Stimulated activated CD8-positive, alpha-beta memory T cell treated with anti-CD3 and anti-CD28 coated beads, Interleukin-4, amount 100 ng/mL, for 24 hours (primary cell): Measurements from ENCODE around the gene FTHL17.

Source experiments
- DNase-seq: peaks from one replicate; pipeline ENCODE4 v3.0.0-alpha.2; 2020; ENCODE audit warnings: low read depth

The FTHL17 gene

DNA sequence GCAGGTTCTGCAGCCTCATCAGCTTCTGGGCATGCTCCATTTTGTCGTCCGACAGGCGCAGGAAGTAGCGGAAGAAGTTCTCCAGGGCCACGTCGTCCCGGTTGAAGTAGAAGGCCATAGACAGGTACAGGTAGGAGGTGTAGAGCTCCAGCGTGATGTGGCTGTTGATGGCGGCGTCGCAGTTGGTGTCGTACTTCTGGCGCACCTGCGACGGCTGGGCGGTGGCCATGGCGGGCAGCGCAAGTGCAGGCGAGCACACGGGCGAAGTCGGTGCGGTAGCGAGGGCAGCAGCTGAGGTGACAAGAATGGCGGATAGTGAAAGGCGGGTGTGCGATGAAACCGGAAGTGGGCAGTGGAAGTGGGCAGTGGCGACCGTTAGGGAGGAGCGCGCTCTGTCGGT is at the start of gene FTHL17:
FTHL17 (minus strand) TSS at position 317 of the 400 bp plus-strand sequence; CDS start at position 229, 88 bp downstream.
- DNase-seq, result no peak

GRCh38 chrX:31117266-31117665 is 45.4 kb upstream of the FTHL17 start:
- no peak for DNase-seq

- no peak for DNase-seq
Measured at GRCh38 chrX:31115398-31115797, 43.6 kb upstream of the FTHL17 start.

- no peak for DNase-seq
Measured at GRCh38 chrX:31114858-31115257, 43.0 kb upstream of the FTHL17 start.

DNA sequence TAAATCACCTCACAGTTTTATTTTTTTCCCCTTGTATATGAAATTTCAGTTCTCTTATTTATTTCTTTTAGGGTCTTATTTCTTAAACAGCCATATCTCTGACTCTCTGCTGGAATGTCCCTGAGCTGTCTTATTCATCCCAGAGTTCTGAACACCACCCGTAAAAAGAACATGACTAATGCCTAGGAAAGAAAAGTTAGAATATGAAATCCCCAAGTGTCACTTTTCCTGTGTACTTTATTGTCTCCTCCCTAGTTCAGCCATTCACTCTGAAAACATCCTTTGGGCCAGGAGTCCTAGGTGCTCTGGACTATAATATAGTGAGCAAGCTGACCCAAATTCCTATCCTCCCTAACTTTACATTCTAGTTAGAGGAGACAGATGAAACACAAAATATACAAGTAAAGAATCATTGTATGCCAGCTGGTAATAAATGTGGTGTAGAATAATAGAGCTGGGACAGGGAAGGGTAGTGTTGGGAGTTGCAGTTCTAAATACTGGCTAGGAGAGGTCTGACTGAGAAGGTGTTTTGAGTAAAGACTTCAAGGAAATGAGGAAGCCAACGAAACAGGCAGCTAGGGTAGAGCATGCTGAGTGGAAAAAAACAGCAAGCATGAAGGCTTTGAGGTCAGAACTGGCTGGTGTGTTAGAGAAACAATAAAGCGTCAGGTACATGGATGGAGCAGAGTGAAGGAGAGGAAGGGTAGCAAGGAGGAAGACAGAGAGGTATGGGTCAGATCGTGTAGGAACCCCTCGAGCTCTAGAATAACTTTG is 40.6 kb upstream of the FTHL17 start:
- DNase-seq, result no peak

- DNase-seq, result no peak
Measured at GRCh38 chrX:31110657-31111056, 38.8 kb upstream of the FTHL17 start.

- DNase-seq, result no peak
Measured at GRCh38 chrX:31099536-31100090, 27.8 kb upstream of the FTHL17 start.

- DNase-seq, result no peak
Measured at GRCh38 chrX:31098079-31098478, 26.2 kb upstream of the FTHL17 start.

GRCh38 chrX:31093639-31093975 is 21.8 kb upstream of the FTHL17 start:
- no peak for DNase-seq

GRCh38 chrX:31092970-31093638 is 21.3 kb upstream of the FTHL17 start:
- DNase-seq, result no peak

- no peak for DNase-seq
Measured at GRCh38 chrX:31092476-31092875, 20.6 kb upstream of the FTHL17 start.

GRCh38 chrX:31091819-31092218 is 20.0 kb upstream of the FTHL17 start:
- DNase-seq, result no peak

- DNase-seq, result no peak
Measured at GRCh38 chrX:31074522-31074921, 2.7 kb upstream of the FTHL17 start.

GRCh38 chrX:31071262-31071661 is 579 bp downstream of the FTHL17 start:
- no peak for DNase-seq

DNA sequence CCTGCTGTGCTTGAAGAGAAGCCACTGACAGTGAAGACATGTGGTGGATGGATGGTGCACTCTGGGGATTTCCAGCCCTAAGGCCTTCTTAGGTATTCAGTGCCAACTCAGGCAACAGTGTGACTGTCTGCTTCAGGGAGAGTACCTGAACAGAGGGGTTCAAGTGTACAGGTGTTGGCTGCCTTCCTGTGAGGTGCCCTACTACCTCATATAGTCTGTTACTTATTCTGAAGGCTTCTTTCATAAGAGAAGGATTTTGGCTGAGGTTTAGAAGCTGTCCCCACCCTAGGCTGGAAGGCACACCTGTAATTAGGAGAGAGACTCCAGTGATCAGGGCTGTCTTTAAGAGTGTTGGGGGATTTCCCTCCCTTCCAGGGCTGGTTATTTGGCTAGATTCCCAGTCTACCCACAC is 1.8 kb downstream of the FTHL17 start:
- no peak for DNase-seq

GRCh38 chrX:31063114-31063513 is 8.7 kb downstream of the FTHL17 start:
- no peak for DNase-seq

DNA sequence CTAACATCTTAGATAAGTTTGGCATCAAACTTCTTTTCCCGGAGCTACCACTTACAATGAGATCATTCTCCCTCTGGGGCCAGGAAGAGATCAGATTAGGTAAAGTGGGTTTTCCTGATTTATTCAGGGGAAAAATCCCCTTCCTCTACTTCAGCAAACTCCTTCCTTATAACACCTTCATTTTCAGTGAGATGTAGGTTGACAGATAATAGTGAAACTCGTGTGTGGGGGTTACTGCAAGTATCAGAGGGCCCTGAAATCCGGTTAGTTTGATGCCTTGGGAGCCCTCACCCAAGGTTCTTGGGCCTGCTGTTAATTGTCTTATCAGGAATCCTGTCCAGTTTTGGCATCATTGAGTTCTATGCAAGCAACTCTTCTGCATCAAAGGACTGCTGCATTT is 10.8 kb downstream of the FTHL17 start:
- DNase-seq, result no peak

- DNase-seq, result no peak
Measured at GRCh38 chrX:31060016-31060415, 11.8 kb downstream of the FTHL17 start.

GRCh38 chrX:31058284-31058683 is 13.6 kb downstream of the FTHL17 start:
- DNase-seq, result no peak

- no peak for DNase-seq
Measured at GRCh38 chrX:31057691-31058090, 14.2 kb downstream of the FTHL17 start.

DNA sequence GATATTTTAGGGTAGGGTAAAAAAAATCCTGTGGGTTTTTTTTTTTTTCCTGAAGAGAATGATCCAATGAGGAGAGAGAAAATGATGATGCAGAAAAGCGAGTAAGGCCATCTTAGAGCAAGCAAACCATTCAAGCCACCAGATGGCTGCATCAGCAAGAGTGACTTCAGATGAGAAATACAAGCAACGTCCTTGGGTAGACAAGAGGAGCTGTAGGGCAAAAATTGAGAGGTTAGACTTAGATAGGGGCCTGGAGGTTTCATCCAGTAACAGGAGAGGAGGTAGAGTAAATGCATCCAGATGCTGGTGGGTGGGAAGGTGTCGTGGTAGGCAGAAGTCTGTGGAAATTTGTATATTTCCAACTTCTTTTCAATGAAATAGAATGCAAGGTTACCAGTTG is 14.6 kb downstream of the FTHL17 start:
- no peak for DNase-seq

- DNase-seq, result no peak
Measured at GRCh38 chrX:31053621-31054020, 18.2 kb downstream of the FTHL17 start.

GRCh38 chrX:31039327-31039711 is 32.5 kb downstream of the FTHL17 start:
- DNase-seq, result no peak
